COLO668 (cell line): ENCODE measurements around the gene MT1A.

Source experiments
- DNase-seq: peaks from one replicate; lab custom pipeline; 2025; ENCODE audit not compliant: unreplicated experiment; lab: John Stamatoyannopoulos, UW

MT1A gene

GRCh38 chr16:56630134-56630533 lies 8.3 kb upstream of the MT1A start:
- DNase-seq = no peak

GRCh38 chr16:56631197-56631596 lies 7.3 kb upstream of the MT1A start:
- no peak for DNase-seq

GRCh38 chr16:56631832-56632155 lies 6.7 kb upstream of the MT1A start:
- DNase-seq = no peak

- DNase-seq = no peak
These were observed 6.2 kb upstream of the MT1A start, which contains the start of gene MT1M for GRCh38 chr16:56632156-56632847. Gene MT1M (plus strand): TSS chr16:56632659. CDS start chr16:56632732, 73 bp downstream.

GRCh38 chr16:56632848-56633365 lies 5.6 kb upstream of the MT1A start:
- DNase-seq = no peak

GRCh38 chr16:56633535-56633934 lies 4.9 kb upstream of the MT1A start:
- DNase-seq = no peak

- no peak for DNase-seq
These were observed 3.6 kb upstream of the MT1A start for GRCh38 chr16:56634715-56635440.

- no peak for DNase-seq
These were observed 3.0 kb upstream of the MT1A start for GRCh38 chr16:56635441-56635967.

GRCh38 chr16:56636616-56637413 lies 1.7 kb upstream of the MT1A start:
- no peak for DNase-seq

- no peak for DNase-seq
These were observed 579 bp downstream of the MT1A start for GRCh38 chr16:56639045-56639444.

- no peak for DNase-seq
These were observed 1.6 kb downstream of the MT1A start for GRCh38 chr16:56640076-56640475.

GRCh38 chr16:56641166-56641565 lies 2.7 kb downstream of the MT1A start:
- no peak for DNase-seq

- peak; percentile 36 for DNase-seq
These were observed 4.8 kb downstream of the MT1A start for GRCh38 chr16:56643080-56643778.

GRCh38 chr16:56643833-56644232 lies 5.4 kb downstream of the MT1A start:
- DNase-seq = no peak

- no peak for DNase-seq
These were observed 6.8 kb downstream of the MT1A start for GRCh38 chr16:56645311-56645710.

- DNase-seq = no peak
These were observed 7.4 kb downstream of the MT1A start for GRCh38 chr16:56645838-56646237.

- no peak for DNase-seq
These were observed 9.4 kb downstream of the MT1A start for GRCh38 chr16:56647641-56648431.

- no peak for DNase-seq
These were observed 10.8 kb downstream of the MT1A start for GRCh38 chr16:56649271-56649670.

- DNase-seq = no peak
These were observed 11.4 kb downstream of the MT1A start for GRCh38 chr16:56649820-56650219.

GRCh38 chr16:56651586-56651985 lies 13.1 kb downstream of the MT1A start, which contains the start of gene MT1B:
Gene MT1B (plus strand): TSS chr16:56651886. CDS start chr16:56651954, 68 bp downstream.
- DNase-seq = no peak
